DMS53 (cell line): ENCODE results near the gene RAB1A.

Source experiments
- DNase-seq: peaks from one replicate; lab custom pipeline; 2025; lab: John Stamatoyannopoulos, UW

RAB1A gene

GRCh38 chr2:65061146-65061909 lies 68.6 kb downstream of the RAB1A start:
- no peak for DNase-seq

GRCh38 chr2:65059071-65059470 lies 70.8 kb downstream of the RAB1A start:
- DNase-seq, result no peak

GRCh38 chr2:65057391-65058052 lies 72.4 kb downstream of the RAB1A start:
- peak; percentile 63 for DNase-seq

GRCh38 chr2:65057054-65057375 lies 72.9 kb downstream of the RAB1A start:
- DNase-seq, result no peak

GRCh38 chr2:65056215-65057053 lies 73.5 kb downstream of the RAB1A start, which contains the start of gene CEP68:
TSS of gene CEP68 (plus strand) at chr2:65056416. CDS start at chr2:65069445, 13,029 bp downstream.
- DNase-seq, result peak; percentile 99

DNA sequence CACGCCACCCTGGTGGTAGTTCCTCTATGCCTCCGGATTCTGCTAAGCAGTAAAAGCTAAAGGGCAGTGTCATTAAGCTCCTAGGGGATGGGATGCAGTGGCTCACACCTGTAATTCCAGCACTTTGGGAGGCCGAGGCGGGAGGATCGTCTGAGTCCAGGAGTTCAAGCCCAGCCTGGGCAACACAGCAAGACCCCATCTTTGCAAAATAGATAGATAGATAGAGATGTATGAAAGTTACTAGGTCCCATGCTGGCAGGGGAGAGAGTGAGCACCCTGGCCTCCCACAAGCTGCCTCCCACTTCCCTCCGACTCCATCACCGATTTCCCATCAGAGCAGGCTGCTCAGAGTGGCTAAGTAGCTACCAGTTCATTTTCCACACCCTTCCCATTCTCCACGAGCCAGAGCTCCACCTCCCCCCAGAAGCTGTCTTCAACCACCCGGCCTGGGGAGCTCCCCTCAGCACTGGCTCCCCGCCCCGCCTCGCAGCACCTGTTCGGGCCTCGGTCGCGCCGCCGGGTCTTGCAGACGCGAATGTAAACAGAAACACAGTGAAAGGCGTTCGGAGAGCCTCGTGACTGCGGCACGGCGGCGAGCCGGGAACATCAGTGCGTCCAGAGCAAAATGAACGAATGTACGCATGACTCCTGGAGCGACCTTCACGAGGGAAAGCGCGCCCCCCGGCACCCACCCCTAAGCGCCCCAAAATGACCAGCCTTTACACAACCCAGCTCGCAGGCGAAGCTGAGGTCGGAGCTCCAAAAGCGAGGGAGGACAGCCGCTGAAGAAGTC lies 74.3 kb downstream of the RAB1A start:
- DNase-seq, result peak; percentile 90

DNA sequence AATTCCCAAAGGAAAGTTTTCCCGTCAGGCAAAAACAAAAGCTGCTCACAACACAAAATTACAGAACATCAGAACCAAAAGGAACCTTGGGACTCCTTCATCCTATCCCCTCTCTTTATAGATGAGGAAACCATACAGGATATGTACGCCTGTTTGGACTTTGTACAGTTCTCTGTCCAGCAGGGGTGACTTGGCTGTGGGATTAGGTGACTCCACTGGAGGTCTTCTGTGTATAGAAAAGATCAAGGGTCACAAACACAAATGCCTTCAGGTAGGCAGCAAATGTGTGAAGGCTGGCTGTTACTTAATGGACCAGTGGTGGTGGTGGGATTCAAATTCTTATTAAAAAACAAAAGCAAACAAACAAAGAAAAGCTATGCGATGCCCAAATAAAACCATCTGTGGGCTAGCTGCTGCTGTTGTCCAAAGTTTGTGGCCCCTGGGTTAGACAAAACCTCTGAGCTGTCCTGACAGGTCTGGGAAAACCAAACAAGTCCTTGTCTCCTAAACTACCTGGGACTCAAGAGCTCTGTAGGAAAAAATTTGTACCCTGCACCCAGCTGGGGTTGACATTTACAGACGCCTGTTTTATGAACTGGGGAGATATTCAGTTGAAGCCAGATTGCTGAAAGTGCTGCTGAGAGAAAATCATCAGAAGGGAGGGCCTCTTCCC lies 75.0 kb downstream of the RAB1A start:
- no peak for DNase-seq

DNA sequence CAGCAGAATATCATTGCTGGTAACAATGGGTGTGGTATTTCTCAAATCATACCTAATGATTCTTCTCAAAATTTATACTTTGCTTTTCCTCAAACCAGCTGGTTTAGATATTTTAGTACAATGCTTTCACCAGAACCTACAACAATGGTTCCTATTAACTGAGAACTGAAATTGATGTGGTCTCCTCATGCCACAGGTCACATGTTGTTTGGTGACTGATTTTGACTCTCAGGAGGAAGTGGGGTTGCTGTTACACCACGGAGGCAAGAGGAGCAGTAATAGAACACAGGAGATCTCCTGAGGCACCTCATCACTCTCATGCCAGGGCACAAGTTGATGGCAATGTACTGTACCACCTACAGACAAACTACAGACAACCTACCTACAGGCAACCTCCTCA lies 76.7 kb downstream of the RAB1A start:
- DNase-seq, result no peak

DNA sequence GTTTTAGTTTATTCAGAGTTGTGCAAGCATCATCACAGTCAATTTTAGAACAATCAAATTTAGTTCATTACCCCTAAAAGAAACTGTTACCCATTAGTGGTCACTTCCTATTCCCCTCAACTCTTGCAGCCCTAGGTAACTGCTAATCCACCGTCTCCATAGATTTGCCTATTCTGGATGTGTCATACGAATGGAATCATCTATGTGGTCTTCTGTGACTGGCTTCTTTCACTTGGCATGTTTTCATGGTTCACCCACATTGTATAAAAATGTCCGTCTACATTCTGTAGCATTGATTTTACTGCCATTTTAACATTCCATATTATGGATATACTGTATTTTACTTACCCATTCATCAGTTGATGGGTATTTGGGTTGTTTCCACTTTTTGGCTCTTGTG lies 79.0 kb downstream of the RAB1A start:
- no peak for DNase-seq

GRCh38 chr2:65049010-65049639 lies 80.8 kb downstream of the RAB1A start:
- DNase-seq, result peak; percentile 45

DNA sequence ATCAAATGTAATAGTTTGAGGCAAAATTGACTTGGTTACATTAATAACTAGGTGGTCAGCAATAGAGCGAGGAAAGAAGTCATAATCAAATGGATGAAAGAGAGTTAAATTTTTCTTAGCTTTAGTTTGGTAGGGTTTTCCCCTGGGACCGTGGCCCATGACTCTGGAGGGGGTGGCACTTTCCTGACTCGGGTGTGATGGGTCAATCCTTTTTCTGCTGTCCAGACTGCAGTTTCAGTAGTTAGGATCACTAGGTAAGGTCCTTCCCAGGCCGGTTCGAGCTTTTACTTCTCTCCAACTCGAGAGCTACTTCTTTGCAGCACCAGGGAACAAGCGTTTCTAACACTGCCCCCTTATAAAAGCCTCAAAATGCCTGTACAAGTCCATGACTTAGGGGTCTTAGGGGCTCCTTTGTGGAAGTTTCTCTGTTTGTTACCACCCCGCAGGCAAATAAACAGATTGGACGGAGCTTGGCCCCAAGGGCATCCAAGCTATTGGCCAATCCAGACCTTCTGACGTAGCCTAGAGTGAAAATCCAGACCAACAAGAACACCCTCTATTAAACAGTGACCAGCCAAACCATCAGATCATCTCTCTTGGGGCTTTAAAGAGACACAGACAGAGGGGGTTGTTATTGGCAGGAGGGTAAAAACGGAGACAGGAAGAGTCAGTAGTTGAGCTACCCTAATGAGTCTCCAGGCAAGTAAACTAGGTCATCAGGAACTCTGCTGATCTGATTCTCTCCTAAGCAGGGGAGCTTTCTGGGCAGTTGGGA lies 83.1 kb downstream of the RAB1A start:
- DNase-seq, result no peak

GRCh38 chr2:65045651-65046050 lies 84.3 kb downstream of the RAB1A start:
- no peak for DNase-seq

DNA sequence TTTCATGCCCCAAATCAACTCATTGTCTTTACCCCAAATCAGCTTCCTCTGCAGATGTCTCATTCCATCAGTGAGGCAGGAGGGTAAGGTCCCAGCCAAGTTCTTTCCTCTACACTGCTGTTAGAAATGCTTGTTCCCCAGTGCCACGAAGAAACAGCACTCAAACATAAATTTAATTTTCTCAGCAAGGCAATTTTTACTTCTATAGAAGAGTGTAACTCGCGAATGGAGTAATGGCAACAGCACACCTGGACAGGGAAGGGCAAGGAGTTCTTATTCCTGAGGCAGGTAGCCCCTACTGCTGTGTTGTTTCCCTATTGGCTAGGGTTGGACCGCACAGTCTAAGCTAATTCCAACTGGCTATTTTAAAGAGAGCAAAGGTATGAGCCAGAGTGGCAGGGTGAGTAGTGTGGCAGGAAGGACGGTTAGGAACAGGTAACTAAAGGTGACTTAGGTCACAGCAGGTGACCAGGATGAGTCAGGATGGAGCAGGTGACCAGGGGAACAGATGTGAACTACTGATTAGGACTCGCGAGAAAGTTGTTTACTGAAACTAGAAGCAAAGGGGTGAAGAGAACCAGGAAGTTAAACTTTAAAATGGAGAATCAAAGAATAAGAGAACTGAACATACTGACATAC lies 85.7 kb downstream of the RAB1A start:
- peak; percentile 70 for DNase-seq

DNA sequence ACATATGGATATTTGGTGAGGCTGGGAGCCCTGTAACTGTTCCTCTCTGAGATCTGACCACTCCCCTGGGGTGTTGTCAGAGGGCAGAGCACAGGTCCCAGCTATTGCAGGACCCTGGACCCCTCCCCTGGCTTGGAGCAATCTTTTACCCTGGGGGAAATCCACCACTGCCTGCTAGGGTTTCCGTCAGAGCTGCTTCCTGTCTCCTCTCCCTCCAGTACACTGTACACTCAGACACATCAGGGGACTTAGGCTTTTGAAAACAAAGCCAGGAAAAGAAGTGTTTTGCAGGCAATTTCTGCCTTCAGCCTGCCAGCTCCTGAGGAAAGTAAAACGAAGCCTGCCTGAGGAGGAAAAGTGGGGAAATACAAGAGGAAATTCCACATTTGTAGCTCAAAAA lies 86.9 kb downstream of the RAB1A start:
- no peak for DNase-seq

DNA sequence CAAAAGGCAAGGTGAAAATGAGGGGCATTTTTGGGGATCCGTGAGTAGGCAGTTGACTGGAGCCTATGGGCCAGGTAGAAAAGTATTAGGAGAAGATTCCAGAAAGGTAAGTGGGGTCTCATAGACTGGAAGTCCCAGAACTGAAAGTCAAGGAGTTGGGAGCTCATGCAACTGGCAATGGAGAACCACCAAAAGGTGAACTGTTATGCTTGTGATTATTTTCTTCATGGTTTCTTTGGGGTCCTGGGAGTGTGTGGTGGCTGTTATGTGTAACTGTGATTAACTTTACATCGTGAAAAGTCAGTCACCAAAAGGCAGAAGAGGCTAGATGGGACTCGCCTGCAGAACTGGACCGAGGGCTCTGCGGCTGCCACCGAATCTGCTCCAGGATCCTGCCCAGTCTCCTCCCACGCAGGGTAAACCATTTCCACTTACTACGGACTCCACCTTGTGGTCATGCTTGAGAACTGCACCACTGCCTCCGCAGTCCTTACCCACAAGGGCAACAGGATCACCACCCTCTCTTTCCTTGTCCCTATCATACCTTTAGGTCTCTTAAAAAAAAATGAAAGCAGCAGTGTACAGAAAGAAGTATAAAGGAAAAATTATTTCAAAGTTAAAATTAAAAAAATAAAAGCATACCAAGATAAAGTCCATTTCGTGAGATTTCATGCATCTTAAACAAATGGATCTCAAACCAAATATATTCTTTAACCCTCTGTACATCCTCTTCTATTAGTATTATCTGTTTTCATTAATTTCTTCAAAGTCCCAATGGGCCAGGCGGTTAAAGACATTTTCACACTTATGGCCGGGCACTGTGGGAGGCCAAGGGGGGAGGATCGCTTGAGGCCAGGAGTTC lies 89.3 kb downstream of the RAB1A start:
- peak; percentile 90 for DNase-seq

DNA sequence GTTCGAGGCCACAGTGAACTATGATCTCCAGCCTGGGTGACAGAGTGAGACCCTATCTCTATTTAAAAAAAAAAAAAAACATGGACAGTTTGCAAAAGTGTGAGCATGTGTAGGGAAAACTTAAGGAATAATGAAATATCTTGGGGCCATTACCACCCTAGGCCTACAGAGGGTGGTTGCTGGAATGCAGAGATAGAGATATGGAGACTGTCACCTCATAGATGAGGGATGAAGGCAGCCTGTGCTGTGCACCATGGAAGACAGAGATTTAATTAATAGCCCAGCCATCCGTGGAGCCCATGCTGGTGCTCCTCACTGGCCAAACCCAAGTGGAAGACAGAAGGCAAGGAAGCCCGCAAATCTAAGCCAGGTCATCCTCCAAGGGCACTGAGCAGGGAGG lies 90.3 kb downstream of the RAB1A start:
- no peak for DNase-seq

- DNase-seq, result no peak
These were observed 92.7 kb downstream of the RAB1A start for GRCh38 chr2:65037178-65037577.
